Skeletal muscle tissue (tissue), 4 donors: ENCODE measurements around the gene FCAMR. TPM values are rescaled to one million over a fixed set of nuclear protein-coding genes. Genes with fewer than 3 reads are reported as not detected.

Source experiments
- H3K27ac ChIP-seq: one replicate; pipeline ENCODE4 v1.7.0; 2013; ENCODE audit warnings: mild to moderate bottlenecking, low read depth, low read length, inconsistent platforms
- H3K27me3 ChIP-seq, 3 donors: one replicate each; pipeline ENCODE4 v1.7.0; 2013; ENCODE audit warnings: low read length in 3 of 3; ENCODE audit not compliant: control insufficient read depth in 3 of 3, insufficient read depth in 3 of 3
- H3K36me3 ChIP-seq, 3 donors: one replicate each; pipeline ENCODE4 v1.7.0; 2013; ENCODE audit warnings: low read length in 3 of 3; ENCODE audit not compliant: control insufficient read depth in 3 of 3, insufficient read depth in 3 of 3
- H3K4me1 ChIP-seq, 3 donors: one replicate each; pipeline ENCODE4 v1.7.0; 2013; ENCODE audit warnings: low read length in 3 of 3, mild to moderate bottlenecking in 3 of 3; ENCODE audit not compliant: control insufficient read depth in 3 of 3, insufficient read depth in 3 of 3
- H3K4me3 ChIP-seq, 3 donors: one replicate each; pipeline ENCODE4 v1.7.0; 2013; ENCODE audit warnings: low read length in 3 of 3
- H3K9ac ChIP-seq, 3 donors: one replicate each; pipeline ENCODE4 v1.7.0; 2013; ENCODE audit warnings: low read length in 3 of 3, mild to moderate bottlenecking in 3 of 3, moderate library complexity in 2 of 3, low read depth in 1 of 3
- H3K9me3 ChIP-seq, 3 donors: one replicate each; pipeline ENCODE4 v1.7.0; 2013; ENCODE audit warnings: low read length in 3 of 3; ENCODE audit not compliant: control insufficient read depth in 3 of 3
- total RNA-seq: library from RNA; depleted of rRNA; stranded (reverse); fragments of >200 nt; gene quantifications from one replicate; pipeline ENCODE4 v1.2.3, GENCODE V29; 2014
- donor health status: Osteomylitis.

Gene FCAMR
- total RNA-seq, result not detected

- Histone ChIP-seq H3K4me1 (no peaks in the 10 kb centered on the region), H3K4me3 (no peak within 1 kb of the TSS), H3K27ac (no peak within 1 kb of the TSS), H3K9me3 (no peaks in the 10 kb centered on the region), H3K36me3 (no peaks in the 10 kb centered on the region), H3K9ac (no peak within 1 kb of the TSS), H3K27me3 (peaks cover 0 to 6% (median 5%) of the 10 kb centered on the region in 3 donors)
Measured at GRCh38 chr1:206970446-206970845, at the start of gene FCAMR. FCAMR (minus strand) TSS chr1:206970460; CDS start chr1:206970125, 335 bp downstream.

- H3K36me3 ChIP-seq, result no peaks in the 10 kb centered on the region
- H3K4me1 ChIP-seq, result peaks cover 0 to 6% (median 3%) of the 10 kb centered on the region in 3 donors
- H3K4me3 ChIP-seq, result no peak overlapping the region
- no peaks in the 10 kb centered on the region for H3K9me3 ChIP-seq
- peaks cover 0 to 5% (median 0%) of the 10 kb centered on the region in 3 donors for H3K27me3 ChIP-seq
- no peak overlapping the region for H3K9ac ChIP-seq
- no peak overlapping the region for H3K27ac ChIP-seq
Measured at GRCh38 chr1:207019661-207020060, 49.4 kb upstream of the FCAMR start.

- Histone ChIP-seq H3K27me3 (peaks cover 0 to 5% (median 0%) of the 10 kb centered on the region in 3 donors), H3K9ac (no peak overlapping the region), H3K4me3 (no peak overlapping the region), H3K4me1 (peaks cover 0 to 4% (median 0%) of the 10 kb centered on the region in 3 donors), H3K9me3 (no peaks in the 10 kb centered on the region), H3K27ac (no peak overlapping the region), H3K36me3 (no peaks in the 10 kb centered on the region)
Measured at GRCh38 chr1:207019161-207019560, 48.9 kb upstream of the FCAMR start.

- no peaks in the 10 kb centered on the region for H3K36me3 ChIP-seq
- peaks cover 0 to 5% (median 0%) of the 10 kb centered on the region in 3 donors for H3K27me3 ChIP-seq
- H3K9ac ChIP-seq, result no peak overlapping the region
Measured at GRCh38 chr1:207018707-207019106, 48.4 kb upstream of the FCAMR start.

GRCh38 chr1:207017615-207018559 lies 47.6 kb upstream of the FCAMR start:
- no peak overlapping the region for H3K27ac ChIP-seq
- no peak overlapping the region for H3K9ac ChIP-seq
- peaks cover 0 to 9% (median 0%) of the 10 kb centered on the region in 3 donors for H3K27me3 ChIP-seq
- no peaks in the 10 kb centered on the region for H3K36me3 ChIP-seq
- no peaks in the 10 kb centered on the region for H3K9me3 ChIP-seq
- no peak overlapping the region for H3K4me3 ChIP-seq
- H3K4me1 ChIP-seq, result peaks cover 0 to 2% (median 0%) of the 10 kb centered on the region in 3 donors

More at GRCh38 chr1:207018707-207019106, 48.4 kb upstream of the FCAMR start:
- no peak overlapping the region for H3K27ac ChIP-seq
- no peak overlapping the region for H3K4me3 ChIP-seq
- H3K9me3 ChIP-seq, result no peaks in the 10 kb centered on the region
- peaks cover 0 to 2% (median 0%) of the 10 kb centered on the region in 3 donors for H3K4me1 ChIP-seq

GRCh38 chr1:207015791-207016190 lies 45.5 kb upstream of the FCAMR start:
- H3K27me3 ChIP-seq, result peaks cover 0 to 9% (median 0%) of the 10 kb centered on the region in 3 donors
- no peak overlapping the region for H3K4me3 ChIP-seq
- no peaks in the 10 kb centered on the region for H3K36me3 ChIP-seq
- no peak overlapping the region for H3K9ac ChIP-seq
- H3K4me1 ChIP-seq, result no peaks in the 10 kb centered on the region
- H3K9me3 ChIP-seq, result no peaks in the 10 kb centered on the region
- no peak overlapping the region for H3K27ac ChIP-seq

- Histone ChIP-seq H3K27me3 (peaks cover 0 to 9% (median 0%) of the 10 kb centered on the region in 3 donors), H3K9me3 (no peaks in the 10 kb centered on the region), H3K4me3 (no peak overlapping the region), H3K4me1 (no peaks in the 10 kb centered on the region), H3K27ac (no peak overlapping the region), H3K36me3 (no peaks in the 10 kb centered on the region), H3K9ac (no peak overlapping the region)
Measured at GRCh38 chr1:207014728-207015127, 44.5 kb upstream of the FCAMR start.

GRCh38 chr1:207013321-207014085 lies 43.2 kb upstream of the FCAMR start:
- peaks cover 0 to 4% (median 0%) of the 10 kb centered on the region in 3 donors for H3K27me3 ChIP-seq
- no peak overlapping the region for H3K4me3 ChIP-seq
- H3K36me3 ChIP-seq, result no peaks in the 10 kb centered on the region
- H3K9ac ChIP-seq, result no peak overlapping the region
- H3K27ac ChIP-seq, result no peak overlapping the region
- no peaks in the 10 kb centered on the region for H3K4me1 ChIP-seq
- H3K9me3 ChIP-seq, result no peaks in the 10 kb centered on the region

- Histone ChIP-seq H3K27ac (no peak overlapping the region), H3K27me3 (peaks cover 0 to 4% (median 0%) of the 10 kb centered on the region in 3 donors), H3K4me1 (no peaks in the 10 kb centered on the region), H3K36me3 (no peaks in the 10 kb centered on the region), H3K4me3 (no peak overlapping the region), H3K9me3 (no peaks in the 10 kb centered on the region), H3K9ac (no peak overlapping the region)
Measured at GRCh38 chr1:207010726-207011125, 40.5 kb upstream of the FCAMR start.
